Activated CD8-positive, alpha-beta memory T cell treated with anti-CD3 and anti-CD28 coated beads for 1 hour (primary cell): ENCODE results near the gene DHRS3.
"Not testable (repeated sequence)": the region's sequence is repeated elsewhere in the genome, so short reads cannot be mapped to it uniquely, and the experiment has no call there.

ENCODE experiments used
- DNase-seq, 2 donors: peaks; one replicate each; pipeline ENCODE4 v3.0.0-alpha.2; 2020; ENCODE audit warnings: low read depth in 1 of 2; ENCODE audit errors: extremely low read depth in 1 of 2

DHRS3 gene

GRCh38 chr1:12525311-12526181 is 92.5 kb downstream of the DHRS3 start:
- no peak for DNase-seq

- no peak for DNase-seq
Observed at GRCh38 chr1:12524266-12524665, 93.7 kb downstream of the DHRS3 start.

GRCh38 chr1:12522780-12523179 is 95.2 kb downstream of the DHRS3 start:
- DNase-seq: not testable (repeated sequence)

- no peak for DNase-seq
Observed at GRCh38 chr1:12521096-12521495, 96.9 kb downstream of the DHRS3 start.

GRCh38 chr1:12519693-12520364 is 98.2 kb downstream of the DHRS3 start:
- no peak for DNase-seq

- DNase-seq: no peak
Observed at GRCh38 chr1:12518931-12519692, 98.9 kb downstream of the DHRS3 start.
